Measurements from ENCODE around the gene SGIP1. TPM values are rescaled to one million over a fixed set of nuclear protein-coding genes. Genes with fewer than 3 reads are reported as not detected.

SGIP1 gene
- total and polyA plus RNA-seq, 2 of the 4 experiments (the other 2 are of a cell fraction) = 27.1 to 42.7 TPM

DNA sequence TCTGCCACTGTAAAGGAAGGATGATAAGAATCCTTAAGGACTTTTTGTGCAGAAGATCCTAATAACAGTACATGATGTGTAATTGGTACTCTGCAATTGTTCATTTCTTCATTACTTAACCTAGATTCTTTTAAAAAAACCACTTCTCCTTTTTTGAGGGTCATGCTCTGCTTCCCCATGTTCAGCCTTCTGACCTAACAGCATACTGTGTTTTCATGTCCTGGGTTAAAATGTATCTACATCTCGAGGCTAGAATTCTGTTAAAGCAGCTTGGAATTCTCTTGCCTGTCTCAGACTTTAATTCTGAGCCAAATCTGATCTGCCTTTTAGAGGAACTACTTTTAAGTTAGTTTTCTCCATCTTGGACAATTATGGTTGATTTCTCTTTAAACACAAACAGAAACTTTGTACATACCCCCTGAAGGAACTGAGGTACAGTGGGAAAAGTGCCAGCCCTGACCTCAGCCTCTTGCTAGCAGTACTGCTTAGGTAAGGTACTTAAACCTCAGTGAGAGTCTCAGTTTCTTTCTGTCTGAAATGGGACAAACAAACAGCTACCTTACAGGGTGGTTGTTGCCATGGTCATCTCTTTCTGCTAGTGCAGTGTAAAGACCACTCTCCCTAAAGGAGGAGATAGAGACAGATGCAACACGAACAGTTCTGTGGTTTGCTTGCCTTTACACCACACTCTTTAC, 115.1 kb downstream of the SGIP1 start:
- ChIA-PET CTCF (no interaction called here), POLR2A (ENCODE audit: unreplicated experiment) (no interaction called here)
- no CpG with 5 or more reads among the region's 2 CpGs for WGBS, 2 experiments (ENCODE audit: extremely low coverage in 2 of 2, insufficient read length in 1 of 2)
- Histone ChIP-seq H2BK5ac (ENCODE audit: low read depth, low read length, poor library complexity, severe bottlenecking) (no peak overlapping the region), H3K14ac (replicated peaks; ENCODE audit: low read depth, low read length) (no peak overlapping the region), H2BK15ac (ENCODE audit: low read depth, low read length) (no peak overlapping the region), H3K27me3 (ENCODE audit: control insufficient read depth, insufficient read depth, low read length) (no peaks in the 10 kb centered on the region), H3K18ac (ENCODE audit: low read depth, low read length) (no peak overlapping the region), H3K23ac (ENCODE audit: low read depth, low read length) (no peak overlapping the region), H2AFZ (replicated peaks; ENCODE audit: low read length, poor library complexity) (no peak overlapping the region), H3K4me1 (ENCODE audit: control insufficient read depth, insufficient read depth, low read length) (no peaks in the 10 kb centered on the region), H2AK9ac (replicated peaks; ENCODE audit: low read depth, low read length, poor library complexity) (no peak overlapping the region), H3K4ac (ENCODE audit: low read depth, low read length) (no peak overlapping the region), H4K5ac (ENCODE audit: low read depth, low read length) (no peak overlapping the region), H3K36me3 (ENCODE audit: control insufficient read depth, insufficient read depth, low read length) (peaks cover 54% of the 10 kb centered on the region), H3K56ac (ENCODE audit: extremely low read depth, insufficient read depth, low read length) (no peak overlapping the region), H4K20me1 (ENCODE audit: insufficient read depth, low read length) (no peaks in the 10 kb centered on the region; the same call in 1 of the 2 replicates), H2AK5ac (ENCODE audit: low read depth, low read length) (no peak overlapping the region), H3K79me1 (ENCODE audit: low read depth in 1 of 2, low read length in 2 of 2) (peaks cover 10 to 49% of the 10 kb centered on the region in 2 experiments), H4K8ac (ENCODE audit: low read depth in 2 of 2, low read length in 2 of 2) (no peak overlapping the region), H3K9me3 (ENCODE audit: control insufficient read depth, insufficient read depth, low read length) (no peaks in the 10 kb centered on the region), H3K4me2 (ENCODE audit: low read depth, low read length) (no peak overlapping the region), H3K9ac (ENCODE audit: low read depth, low read length) (no peak overlapping the region), H3K9me1 (ENCODE audit: insufficient read depth, low read length) (peaks cover 12% of the 10 kb centered on the region), H2BK120ac (ENCODE audit: low read depth, low read length) (no peak overlapping the region), H3K27ac (ENCODE audit: insufficient read depth, low read length) (no peak overlapping the region), H3K4me3 (ENCODE audit: insufficient read depth, low read depth, low read length) (no peak overlapping the region), H4K91ac (ENCODE audit: insufficient read depth, low read depth, low read length) (no peak overlapping the region), H2BK20ac (ENCODE audit: low read depth, low read length) (no peak overlapping the region)
- no TSS peak for BruUV-seq (replicated peaks)
- dilution Hi-C loops (cut with HindIII; ENCODE audit: low sequenced_read_pairs, unreplicated experiment) = no loop called here
- intact Hi-C loops (cut with micrococcal nuclease) = no loop called here
- in situ Hi-C loops (cut with MboI; ENCODE audit: low sequenced_read_pairs) = no loop called here
- TF ChIP-seq NFE2L2 (IDR thresholded peaks at IDR 0.05; ENCODE audit: low read depth, low read length) = no peak
- no peak for TF ChIP-seq RCOR1 (IDR thresholded peaks at IDR 0.05; ENCODE audit: insufficient replicate concordance, low read length)
- TF ChIP-seq, protein P1, sequence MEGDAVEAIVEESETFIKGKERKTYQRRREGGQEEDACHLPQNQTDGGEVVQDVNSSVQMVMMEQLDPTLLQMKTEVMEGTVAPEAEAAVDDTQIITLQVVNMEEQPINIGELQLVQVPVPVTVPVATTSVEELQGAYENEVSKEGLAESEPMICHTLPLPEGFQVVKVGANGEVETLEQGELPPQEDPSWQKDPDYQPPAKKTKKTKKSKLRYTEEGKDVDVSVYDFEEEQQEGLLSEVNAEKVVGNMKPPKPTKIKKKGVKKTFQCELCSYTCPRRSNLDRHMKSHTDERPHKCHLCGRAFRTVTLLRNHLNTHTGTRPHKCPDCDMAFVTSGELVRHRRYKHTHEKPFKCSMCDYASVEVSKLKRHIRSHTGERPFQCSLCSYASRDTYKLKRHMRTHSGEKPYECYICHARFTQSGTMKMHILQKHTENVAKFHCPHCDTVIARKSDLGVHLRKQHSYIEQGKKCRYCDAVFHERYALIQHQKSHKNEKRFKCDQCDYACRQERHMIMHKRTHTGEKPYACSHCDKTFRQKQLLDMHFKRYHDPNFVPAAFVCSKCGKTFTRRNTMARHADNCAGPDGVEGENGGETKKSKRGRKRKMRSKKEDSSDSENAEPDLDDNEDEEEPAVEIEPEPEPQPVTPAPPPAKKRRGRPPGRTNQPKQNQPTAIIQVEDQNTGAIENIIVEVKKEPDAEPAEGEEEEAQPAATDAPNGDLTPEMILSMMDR (conservative IDR thresholded peaks at IDR 0.05; ENCODE audit: low read depth, low read length) = no peak
- TF ChIP-seq RFX5 (IDR thresholded peaks at IDR 0.05; ENCODE audit: low read depth, low read length) = no peak
- TF ChIP-seq CEBPB (IDR thresholded peaks at IDR 0.05; ENCODE audit: low read depth, low read length) = no peak
- no peak for TF ChIP-seq BHLHE40 (IDR thresholded peaks at IDR 0.05; ENCODE audit: low read depth, low read length)
- no peak for TF ChIP-seq CHD1 (IDR thresholded peaks at IDR 0.05; ENCODE audit: low read depth, low read length)
- DNase-seq (no peak), ATAC-seq (ENCODE audit: low read depth) (no peak)

All from IMR-90 (cell line).